ENCODE data around the gene L3MBTL4.

GRCh38 chr18:6327895-6328620 lies 86.7 kb downstream of the L3MBTL4 start:
- TF ChIP-seq CTCF (conservative IDR thresholded peaks at IDR 0.05; ENCODE audit: low read depth, low read length) (no peak), EZH2 (IDR thresholded peaks at IDR 0.05; ENCODE audit: borderline replicate concordance, low read depth, low read length, poor library complexity, severe bottlenecking) (no peak)
